Measurements from ENCODE around the gene NDFIP1. TPM values are rescaled to one million over a fixed set of nuclear protein-coding genes. Genes with fewer than 3 reads are reported as not detected.
"Not testable (repeated sequence)": the region's sequence is repeated elsewhere in the genome, so short reads cannot be mapped to it uniquely, and the experiment has no call there.

NDFIP1 gene
- total RNA-seq, 4 donors from 2014 or later: 37.1 to 63.5 (median 42.5) TPM

- no peaks in the 10 kb centered on the region for H3K27me3 ChIP-seq
- no peak overlapping the region for H3K27ac ChIP-seq
- in situ Hi-C loops (cut with MboI; ENCODE audit: low sequenced_read_pairs in 4 of 4) (no loop called here), intact Hi-C loops (cut with DNase I; ENCODE audit: low total_unique reads) (no loop called here)
- no peaks in the 10 kb centered on the region for H3K9me3 ChIP-seq
- ATAC-seq (no peak), DNase-seq (no peak)
- TF ChIP-seq, protein P1, sequence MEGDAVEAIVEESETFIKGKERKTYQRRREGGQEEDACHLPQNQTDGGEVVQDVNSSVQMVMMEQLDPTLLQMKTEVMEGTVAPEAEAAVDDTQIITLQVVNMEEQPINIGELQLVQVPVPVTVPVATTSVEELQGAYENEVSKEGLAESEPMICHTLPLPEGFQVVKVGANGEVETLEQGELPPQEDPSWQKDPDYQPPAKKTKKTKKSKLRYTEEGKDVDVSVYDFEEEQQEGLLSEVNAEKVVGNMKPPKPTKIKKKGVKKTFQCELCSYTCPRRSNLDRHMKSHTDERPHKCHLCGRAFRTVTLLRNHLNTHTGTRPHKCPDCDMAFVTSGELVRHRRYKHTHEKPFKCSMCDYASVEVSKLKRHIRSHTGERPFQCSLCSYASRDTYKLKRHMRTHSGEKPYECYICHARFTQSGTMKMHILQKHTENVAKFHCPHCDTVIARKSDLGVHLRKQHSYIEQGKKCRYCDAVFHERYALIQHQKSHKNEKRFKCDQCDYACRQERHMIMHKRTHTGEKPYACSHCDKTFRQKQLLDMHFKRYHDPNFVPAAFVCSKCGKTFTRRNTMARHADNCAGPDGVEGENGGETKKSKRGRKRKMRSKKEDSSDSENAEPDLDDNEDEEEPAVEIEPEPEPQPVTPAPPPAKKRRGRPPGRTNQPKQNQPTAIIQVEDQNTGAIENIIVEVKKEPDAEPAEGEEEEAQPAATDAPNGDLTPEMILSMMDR (IDR thresholded peaks at IDR 0.05 in 4 of 5, conservative IDR thresholded peaks at IDR 0.05 in 1 of 5): no peak
- H3K4me3 ChIP-seq: no peak overlapping the region
- no peaks in the 10 kb centered on the region for H3K4me1 ChIP-seq
- no peaks in the 10 kb centered on the region for H3K36me3 ChIP-seq
These were observed 78.4 kb downstream of the NDFIP1 start for GRCh38 chr5:142186857-142187594.

DNA sequence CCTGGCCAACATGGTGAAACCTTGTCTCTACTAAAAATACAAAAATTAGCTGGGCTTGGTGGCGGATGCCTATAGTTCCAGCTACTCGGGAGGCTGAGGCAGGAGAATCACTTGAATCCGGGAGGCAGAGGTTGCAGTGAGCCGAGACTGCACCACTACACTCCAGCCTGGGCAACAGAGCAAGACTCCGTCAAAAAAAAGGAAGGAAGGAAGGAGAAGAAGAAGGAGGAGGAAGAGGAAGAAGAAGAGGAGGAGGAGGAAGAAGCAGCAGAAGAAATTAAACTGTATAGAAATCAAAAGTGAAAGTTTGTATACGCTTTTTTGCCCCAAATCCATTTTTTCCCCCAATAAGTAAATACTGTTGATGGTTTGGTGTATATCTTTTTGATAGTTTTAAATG, 80.1 kb downstream of the NDFIP1 start:
- H3K27me3 ChIP-seq; ATAC-seq; H3K27ac ChIP-seq; H3K4me3 ChIP-seq; DNase-seq; H3K36me3 ChIP-seq; intact Hi-C loops (cut with DNase I; ENCODE audit: low total_unique reads); H3K9me3 ChIP-seq; H3K4me1 ChIP-seq; in situ Hi-C loops (cut with MboI; ENCODE audit: low sequenced_read_pairs in 4 of 4): not testable (repeated sequence)

GRCh38 chr5:142189813-142190212, 81.2 kb downstream of the NDFIP1 start:
- in situ Hi-C loops (cut with MboI; ENCODE audit: low sequenced_read_pairs in 4 of 4) (no loop called here), intact Hi-C loops (cut with DNase I; ENCODE audit: low total_unique reads) (no loop called here)
- TF ChIP-seq, protein P1 (IDR thresholded peaks at IDR 0.05 in 4 of 5, conservative IDR thresholded peaks at IDR 0.05 in 1 of 5): no peak
- TF ChIP-seq POLR2A (IDR thresholded peaks at IDR 0.05): no peak

GRCh38 chr5:142191776-142192175, 83.2 kb downstream of the NDFIP1 start:
- Histone ChIP-seq H3K4me3 (no peak overlapping the region), H3K36me3 (no peaks in the 10 kb centered on the region), H3K27me3 (no peaks in the 10 kb centered on the region), H3K4me1 (no peaks in the 10 kb centered on the region), H3K9me3 (no peaks in the 10 kb centered on the region), H3K27ac (no peak overlapping the region)
- intact Hi-C loops (cut with DNase I; ENCODE audit: low total_unique reads) (no loop called here), in situ Hi-C loops (cut with MboI; ENCODE audit: low sequenced_read_pairs in 4 of 4) (no loop called here)
- ATAC-seq (no peak), DNase-seq (no peak)
- TF ChIP-seq, protein P1 (IDR thresholded peaks at IDR 0.05 in 4 of 5, conservative IDR thresholded peaks at IDR 0.05 in 1 of 5): no peak
- no peak for TF ChIP-seq POLR2A (IDR thresholded peaks at IDR 0.05)

More at GRCh38 chr5:142189813-142190212, 81.2 kb downstream of the NDFIP1 start:
- Histone ChIP-seq H3K36me3 (no peaks in the 10 kb centered on the region), H3K27ac (no peak overlapping the region), H3K4me3 (no peak overlapping the region), H3K4me1 (no peaks in the 10 kb centered on the region), H3K9me3 (no peaks in the 10 kb centered on the region), H3K27me3 (no peaks in the 10 kb centered on the region)
- ATAC-seq: no peak
- DNase-seq: no peak

- Histone ChIP-seq H3K4me3 (no peak overlapping the region), H3K4me1 (no peaks in the 10 kb centered on the region), H3K9me3 (no peaks in the 10 kb centered on the region), H3K27ac (no peak overlapping the region), H3K36me3 (no peaks in the 10 kb centered on the region), H3K27me3 (no peaks in the 10 kb centered on the region)
- intact Hi-C loops (cut with DNase I; ENCODE audit: low total_unique reads): no loop called here
- DNase-seq (no peak), ATAC-seq (no peak)
- in situ Hi-C loops (cut with MboI; ENCODE audit: low sequenced_read_pairs in 4 of 4): no loop called here
- TF ChIP-seq, protein P1 (IDR thresholded peaks at IDR 0.05 in 4 of 5, conservative IDR thresholded peaks at IDR 0.05 in 1 of 5): no peak
- no peak for TF ChIP-seq POLR2A (IDR thresholded peaks at IDR 0.05)
These were observed 83.9 kb downstream of the NDFIP1 start for GRCh38 chr5:142192286-142193113.
